HG03025 (cell line): ENCODE results near the gene MESD.
"Not testable (repeated sequence)": the region's sequence is repeated elsewhere in the genome, so short reads cannot be mapped to it uniquely, and the experiment has no call there.

Experiments
- ATAC-seq: cut with Tn5 transposase; IDR thresholded peaks from one replicate; pipeline ENCODE4 v1.9.1; 2021; ENCODE audit warnings: mild to moderate bottlenecking, moderate library complexity; ENCODE audit not compliant: unreplicated experiment, low FRiP score

The MESD gene

GRCh38 chr15:80967991-80968510 lies 21.6 kb downstream of the MESD start:
- ATAC-seq = no peak

- no peak for ATAC-seq
These were observed 22.2 kb downstream of the MESD start for GRCh38 chr15:80967451-80967850.

DNA sequence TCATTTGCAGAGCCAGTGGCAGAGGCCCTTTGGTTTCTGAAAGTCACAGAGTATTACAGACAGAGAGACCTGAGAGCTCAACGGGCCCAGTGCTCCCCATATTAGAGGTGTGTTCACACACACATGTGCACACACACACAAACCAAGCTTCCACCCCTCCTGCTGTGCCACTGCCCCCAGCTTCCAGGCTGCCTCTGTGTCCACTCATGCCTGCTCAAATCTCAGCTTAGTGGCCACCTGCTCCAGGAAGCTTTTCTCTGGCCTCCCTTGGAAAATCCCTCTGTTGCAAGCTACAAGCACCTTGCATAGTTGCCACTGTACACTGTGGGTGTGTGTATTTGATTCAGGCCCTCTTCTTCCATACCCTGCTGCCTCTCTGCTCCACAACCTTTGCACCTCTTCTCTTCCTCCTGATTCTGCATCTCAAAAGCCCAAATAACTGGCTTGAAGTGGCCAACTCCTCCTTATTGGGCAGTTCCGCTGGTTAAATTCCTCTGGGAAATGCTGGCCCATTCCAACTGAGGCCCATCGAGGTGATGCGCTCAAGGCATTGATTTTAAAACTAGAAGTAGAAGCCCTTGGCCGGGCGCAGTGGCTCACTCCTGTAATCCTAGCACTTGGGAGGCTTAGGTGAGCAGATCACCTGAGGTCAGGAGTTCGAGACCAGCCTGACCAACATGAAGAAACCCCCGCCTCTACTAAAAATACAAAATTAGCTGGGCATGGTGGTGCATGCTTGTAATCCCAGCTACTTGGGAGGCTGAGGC lies 23.0 kb downstream of the MESD start:
- no peak for ATAC-seq

DNA sequence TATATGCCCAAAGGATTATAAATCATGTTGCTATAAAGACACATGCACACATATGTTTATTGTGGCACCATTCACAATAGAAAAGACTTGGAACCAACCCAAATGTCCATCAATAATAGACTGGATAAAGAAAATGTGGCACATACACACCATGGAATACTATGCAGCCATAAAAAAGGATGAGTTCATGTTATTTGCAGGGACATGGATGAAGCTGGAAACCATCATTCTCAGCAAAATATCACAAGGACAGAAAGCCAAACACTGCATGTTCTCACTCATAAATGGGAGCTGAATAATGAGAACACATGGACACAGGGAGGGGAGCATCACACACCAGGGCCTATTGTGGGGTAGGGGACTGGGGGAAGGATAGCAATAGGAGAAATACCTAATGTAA lies 24.2 kb downstream of the MESD start:
- ATAC-seq = not testable (repeated sequence)

- ATAC-seq = no peak
These were observed 30.7 kb downstream of the MESD start for GRCh38 chr15:80958818-80959495.

GRCh38 chr15:80957976-80958375 lies 31.6 kb downstream of the MESD start:
- ATAC-seq = no peak

DNA sequence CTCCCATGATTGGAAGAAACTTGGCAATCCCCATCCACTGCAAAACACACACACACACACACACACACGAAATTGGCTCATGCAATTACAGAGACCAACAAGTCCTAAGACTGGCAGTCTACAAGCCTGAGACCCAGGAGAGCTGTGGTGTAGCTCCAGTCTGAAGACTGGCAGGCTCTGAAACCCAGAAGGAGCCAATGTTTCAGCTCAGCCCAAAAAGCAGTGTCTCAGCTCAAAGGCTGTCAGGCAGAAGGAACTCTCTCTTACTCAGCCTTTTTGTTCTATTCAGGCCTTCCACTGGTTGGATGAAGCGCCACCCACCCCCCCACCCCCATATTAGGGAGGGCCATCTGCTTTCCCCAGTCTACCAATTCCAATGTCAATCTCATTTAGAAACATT lies 32.1 kb downstream of the MESD start:
- ATAC-seq = no peak

- not testable (repeated sequence) for ATAC-seq
These were observed 33.8 kb downstream of the MESD start for GRCh38 chr15:80955571-80956452.

DNA sequence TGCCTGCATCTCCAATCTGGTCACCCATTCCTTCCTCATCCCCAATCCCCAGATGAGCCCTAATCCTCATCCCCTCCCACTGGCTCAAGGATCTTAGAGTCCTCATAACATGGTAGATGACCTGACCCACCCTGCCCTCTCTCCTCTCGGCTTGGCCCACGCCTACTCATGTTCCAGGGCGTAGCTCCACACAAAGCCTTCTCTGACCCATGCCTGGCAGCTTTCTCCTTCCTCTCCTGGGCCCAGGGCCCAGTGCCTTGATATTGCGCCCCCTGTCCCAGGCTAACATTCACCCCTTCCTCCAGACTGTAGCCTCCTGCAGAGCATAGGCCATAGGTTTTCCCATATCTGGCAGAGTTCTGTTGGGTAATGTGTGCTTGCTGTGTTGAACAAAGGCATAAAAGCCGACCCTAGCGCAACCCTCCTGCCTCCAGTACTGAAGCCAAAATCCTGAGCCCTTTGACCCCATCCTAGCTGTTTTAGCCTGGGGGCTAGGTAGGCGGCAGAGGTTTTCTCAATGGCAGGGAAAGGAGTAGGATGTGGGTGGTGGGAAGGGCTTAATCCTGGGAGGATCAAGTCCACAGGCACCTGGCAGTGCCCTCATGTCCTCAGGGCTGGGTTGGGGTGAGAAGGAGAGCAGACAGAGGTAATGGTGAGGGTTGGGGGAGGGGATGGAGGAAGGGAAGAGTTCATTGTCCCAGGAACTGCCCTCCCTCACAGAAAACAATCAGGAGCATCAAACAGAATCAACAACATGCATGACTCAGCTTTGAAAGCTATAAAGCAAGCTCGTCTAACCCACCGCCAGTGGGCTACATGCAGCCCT lies 35.5 kb downstream of the MESD start:
- ATAC-seq = no peak

DNA sequence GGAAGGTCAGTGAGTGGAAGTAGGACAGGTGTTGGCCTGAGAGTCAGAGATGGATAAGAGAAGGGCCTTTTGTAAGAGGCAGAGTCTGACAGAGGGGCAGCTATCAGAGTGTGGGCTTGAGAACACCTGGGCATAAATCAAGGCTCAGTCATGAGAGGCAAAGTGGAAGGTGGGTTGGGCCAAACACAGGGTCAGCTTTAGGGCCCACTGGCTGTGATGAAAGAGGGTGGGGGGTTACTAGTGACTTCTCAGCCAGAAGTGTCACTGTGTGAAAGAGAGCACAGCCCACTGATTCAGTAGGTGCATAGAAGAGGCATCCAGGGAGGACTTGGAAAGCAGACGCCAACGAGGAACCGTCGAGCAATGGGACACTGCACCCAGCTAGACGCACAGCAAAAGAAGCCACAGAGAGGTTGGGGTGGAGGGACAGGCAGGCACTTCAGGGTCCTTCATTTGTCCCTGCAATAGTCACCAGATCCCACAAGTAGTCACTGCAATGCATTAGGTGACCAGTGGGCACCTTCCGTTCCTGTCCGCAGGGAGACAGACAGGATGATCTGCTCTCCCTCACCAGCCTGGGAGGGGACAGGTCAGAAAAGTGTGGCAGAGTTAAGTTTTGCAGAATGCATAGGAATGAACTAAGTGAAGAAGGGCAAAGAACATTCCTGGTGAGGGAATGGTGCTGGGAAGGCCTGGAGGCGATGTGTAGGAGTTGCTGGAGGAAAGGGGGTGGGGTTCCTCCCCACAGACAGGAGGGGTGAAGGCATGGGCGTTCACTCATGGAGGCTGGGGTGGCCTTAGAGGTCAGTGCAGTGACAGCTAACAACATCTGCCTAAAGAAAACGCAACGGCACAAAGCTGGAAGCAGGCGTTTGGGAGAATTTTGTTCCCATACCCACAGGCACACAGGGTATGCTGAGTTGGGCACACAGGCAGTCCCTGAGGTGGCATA lies 36.3 kb downstream of the MESD start:
- no peak for ATAC-seq

GRCh38 chr15:80951941-80952340 lies 37.7 kb downstream of the MESD start:
- ATAC-seq = no peak

GRCh38 chr15:80950291-80951078 lies 39.1 kb downstream of the MESD start:
- no peak for ATAC-seq

DNA sequence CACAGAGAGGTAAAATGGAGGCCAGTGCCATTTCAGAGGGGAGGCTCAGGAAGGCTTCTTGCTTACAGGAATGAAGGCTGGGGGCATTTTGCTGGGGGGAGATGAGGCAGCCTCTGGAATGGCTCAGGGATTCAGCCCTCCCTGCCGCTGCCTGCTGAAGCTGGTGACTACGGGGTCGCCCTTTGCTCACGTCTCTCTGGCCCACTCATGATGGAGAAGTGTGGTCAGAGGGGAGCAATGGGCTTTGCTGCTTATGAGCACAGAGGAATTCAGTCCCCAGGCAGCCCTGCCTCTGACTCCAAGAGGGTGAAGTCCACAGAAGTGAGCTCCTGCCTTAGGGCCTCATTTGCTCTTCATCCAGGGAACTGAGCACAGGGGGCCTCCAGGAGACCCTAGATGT lies 39.9 kb downstream of the MESD start:
- ATAC-seq = no peak

- ATAC-seq = no peak
These were observed 40.8 kb downstream of the MESD start for GRCh38 chr15:80948651-80949292.

GRCh38 chr15:80946576-80946975 lies 43.0 kb downstream of the MESD start:
- no peak for ATAC-seq

DNA sequence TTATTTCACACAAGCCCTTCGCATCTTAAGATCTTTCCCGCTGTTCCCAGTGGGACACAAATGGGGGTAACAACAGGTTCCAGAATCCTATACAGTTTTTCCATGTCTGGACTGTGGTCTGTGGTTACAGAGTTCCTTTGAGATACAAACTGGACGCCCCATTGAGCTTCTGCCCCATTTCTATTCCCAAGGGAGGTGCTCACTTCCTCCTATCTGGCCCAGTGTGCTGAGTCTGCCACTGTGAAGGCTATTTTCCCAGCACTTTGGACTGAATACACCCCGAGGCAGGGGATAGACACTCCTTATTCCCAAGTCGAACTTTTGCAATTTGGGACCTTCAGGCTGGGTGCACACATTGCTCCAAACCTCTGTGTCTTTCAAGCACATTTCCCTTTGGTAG lies 44.0 kb downstream of the MESD start:
- ATAC-seq = no peak

DNA sequence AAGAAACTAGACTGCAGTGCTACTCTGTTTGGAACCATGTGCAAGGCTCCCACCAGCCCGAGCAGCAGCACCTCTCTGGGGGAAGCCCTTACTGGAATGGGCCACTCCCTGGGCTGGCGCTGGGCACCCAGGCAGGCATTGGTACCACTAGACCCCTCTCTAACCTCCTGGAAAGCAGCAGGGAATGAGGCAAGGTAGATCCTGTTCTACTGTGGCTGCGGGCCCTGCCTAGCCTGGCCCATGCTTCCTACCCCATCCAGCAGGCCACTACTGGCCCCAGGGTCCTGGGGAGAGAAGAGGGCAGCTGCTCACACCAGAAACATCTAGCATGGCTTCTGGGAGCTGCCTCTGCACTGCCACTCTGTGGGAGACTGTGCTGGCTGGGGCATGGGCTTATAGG lies 44.8 kb downstream of the MESD start:
- ATAC-seq = no peak
